Activated B cell treated with CpG ODN at 0.5 μM for 24 hours (primary cell): ENCODE results near the gene ASF1A. TPM values are rescaled to one million over a fixed set of nuclear protein-coding genes. Genes with fewer than 3 reads are reported as not detected.

Experiments used
- ATAC-seq: fragments of 200-7000 bp; cut with Tn5 transposase; one replicate; pipeline ENCODE4 v1.10.0; 2021; ENCODE audit warnings: low read depth, mild to moderate bottlenecking, moderate library complexity
- CTCF ChIA-PET: fragments of 350-600 bp; sonication (Branson Sonifier 250); formaldehyde crosslinking; loops from one replicate; lab custom pipeline; 2021; ENCODE audit warnings: antibody characterized with exemption; lab: Charles Lee
- POLR2A ChIA-PET: fragments of 350-600 bp; sonication (Branson Sonifier 250); formaldehyde crosslinking; loops from one replicate; lab custom pipeline; 2021; ENCODE audit warnings: antibody characterized with exemption; lab: Charles Lee
- DNase-seq: peaks from one replicate; pipeline ENCODE4 v3.0.0; 2022
- H3K27ac Mint-ChIP-seq: one replicate; pipeline ENCODE4 v1.8.0; 2020; ENCODE audit warnings: mixed read lengths
- H3K27me3 Mint-ChIP-seq: one replicate; pipeline ENCODE4 v1.8.0; 2021; ENCODE audit warnings: mixed read lengths
- H3K36me3 Mint-ChIP-seq: one replicate; pipeline ENCODE4 v1.8.0; 2021; ENCODE audit warnings: low read depth, mixed read lengths
- H3K4me1 Mint-ChIP-seq: one replicate; pipeline ENCODE4 v1.8.0; 2021; ENCODE audit warnings: mixed read lengths
- H3K4me3 Mint-ChIP-seq: one replicate; pipeline ENCODE4 v1.8.0; 2020; ENCODE audit warnings: mild to moderate bottlenecking, mixed read lengths
- H3K9me3 Mint-ChIP-seq: one replicate; pipeline ENCODE4 v1.8.0; 2020; ENCODE audit warnings: mixed read lengths
- CTCF ChIP-seq: fragments of 200-600 bp; IDR thresholded peaks from one replicate; pipeline ENCODE4 v1.8.0; 2022; ENCODE audit warnings: antibody characterized with exemption, mild to moderate bottlenecking
- intact Hi-C: fragments of 100-400 bp; cut with micrococcal nuclease; formaldehyde crosslinking; loops from one replicate; pipeline ENCODE4 v1.15.1; 2024
- total RNA-seq: library from RNA; stranded (reverse); gene quantifications from 2 replicates; pipeline ENCODE4 v1.2.3, GENCODE V29; 2022

ASF1A gene
- total RNA-seq, 1 donor from 2014 or later: 13.1 TPM

GRCh38 chr6:118934461-118935330, 40.7 kb downstream of the ASF1A start, which contains the start of gene MCM9:
MCM9 (minus strand) TSS chr6:118935159; CDS start chr6:118931723, 3,436 bp downstream.
- Mint-ChIP-seq H3K27me3 (no peaks in the 10 kb centered on the region), H3K4me1 (peaks cover 32% of the 10 kb centered on the region), H3K9me3 (peaks cover 2% of the 10 kb centered on the region), H3K4me3 (peak within 1 kb of the TSS; percentile 89), H3K27ac (peak within 1 kb of the TSS; percentile 91), H3K36me3 (peaks cover 18% of the 10 kb centered on the region)
- intact Hi-C loops: loop anchor here (1.0 to 10.0 kb wide), 7 partner anchors 40 to 1332 kb away; partner anchors contain the start of genes ASF1A, CEP85L, FAM184A and GOPC
- peak; percentile 90 for DNase-seq
- ChIA-PET CTCF (interaction anchor here (1.2 kb wide), 1 partner anchor 143 kb away, joined by 3 read pairs; the partner anchor contains the start of gene FAM184A), POLR2A (interaction anchor here (1.0 to 2.0 kb wide), 7 partner anchors 38 to 416 kb away, joined by 3 to 24 read pairs (median 3); partner anchors contain the start of genes ASF1A and CEP85L)
- peak; percentile 92 for ATAC-seq
- TF ChIP-seq CTCF: no peak

- H3K4me1 Mint-ChIP-seq: peaks cover 36% of the 10 kb centered on the region
- H3K27ac Mint-ChIP-seq: peak overlapping the region; percentile 86
- peak overlapping the region; percentile 89 for H3K4me3 Mint-ChIP-seq
- intact Hi-C loops: loop anchor here (1.0 to 10.0 kb wide), 7 partner anchors 41 to 1333 kb away; partner anchors contain the start of genes ASF1A, CEP85L, FAM184A and GOPC
- peaks cover 2% of the 10 kb centered on the region for H3K9me3 Mint-ChIP-seq
- H3K27me3 Mint-ChIP-seq: no peaks in the 10 kb centered on the region
- no peak for DNase-seq
- H3K36me3 Mint-ChIP-seq: peaks cover 17% of the 10 kb centered on the region
- ATAC-seq: no peak
- POLR2A ChIA-PET: interaction anchor here (1.0 to 2.0 kb wide), 5 partner anchors 38 to 416 kb away, joined by 3 to 24 read pairs (median 3); partner anchors contain the start of genes ASF1A and CEP85L
- no peak for TF ChIP-seq CTCF
- CTCF ChIA-PET: no interaction called here
These were observed 41.3 kb downstream of the ASF1A start for GRCh38 chr6:118935331-118935668.

- Mint-ChIP-seq H3K27ac (peak overlapping the region; percentile 86), H3K36me3 (peaks cover 9% of the 10 kb centered on the region), H3K4me1 (peaks cover 44% of the 10 kb centered on the region), H3K9me3 (peaks cover 2% of the 10 kb centered on the region), H3K4me3 (peak overlapping the region; percentile 89), H3K27me3 (no peaks in the 10 kb centered on the region)
- POLR2A ChIA-PET: interaction anchor here (2.0 kb wide), 1 partner anchor 42 kb away, joined by 24 read pairs; the partner anchor contains the start of gene ASF1A
- CTCF ChIA-PET: no interaction called here
- ATAC-seq (no peak), DNase-seq (no peak)
- intact Hi-C loops: loop anchor here (1.0 to 10.0 kb wide), 7 partner anchors 42 to 1334 kb away; partner anchors contain the start of genes ASF1A, CEP85L, FAM184A and GOPC
- no peak for TF ChIP-seq CTCF
These were observed 42.2 kb downstream of the ASF1A start for GRCh38 chr6:118935978-118936703.

- intact Hi-C loops: loop anchor here (5.0 to 10.0 kb wide), 3 partner anchors 232 to 1337 kb away; partner anchors contain the start of gene GOPC
These were observed 45.7 kb downstream of the ASF1A start for GRCh38 chr6:118939683-118940082.

More at GRCh38 chr6:118939683-118940082, 45.7 kb downstream of the ASF1A start:
- Mint-ChIP-seq H3K4me3 (no peak overlapping the region), H3K9me3 (peaks cover 13% of the 10 kb centered on the region), H3K4me1 (peaks cover 35% of the 10 kb centered on the region), H3K36me3 (peaks cover 7% of the 10 kb centered on the region), H3K27ac (no peak overlapping the region), H3K27me3 (no peaks in the 10 kb centered on the region)
- POLR2A ChIA-PET: no interaction called here
- no peak for DNase-seq
- TF ChIP-seq CTCF: no peak
- CTCF ChIA-PET: no interaction called here
- no peak for ATAC-seq
